GM12878 (cell line): Measurements from ENCODE around the gene A3GALT2. TPM values are rescaled to one million over a fixed set of nuclear protein-coding genes. Genes with fewer than 3 reads are reported as not detected.

Source experiments
- ATAC-seq: fragments of 200-7000 bp; cut with Tn5 transposase; 3 replicates; pipeline ENCODE4 v1.9.1; 2020; ENCODE audit warnings: mild to moderate bottlenecking, moderate library complexity
- BruUV-seq: library from RNA; stranded (reverse); fragments of 400-500 nt; replicated peaks from 2 replicates; lab custom pipeline; 2021; lab: Mats Ljungman, UMichigan
- CTCF ChIA-PET: fragments of 300-600 bp; sonication (Branson Sonifier 250); formaldehyde crosslinking; extraction: SDS; loops from one replicate; lab custom pipeline; 2021; ENCODE audit warnings: inconsistent platforms; lab: Yijun Ruan, JAX
- POLR2A ChIA-PET: fragments of 350-600 bp; formaldehyde crosslinking; extraction: SDS; loops from one replicate; lab custom pipeline; 2021; ENCODE audit warnings: inconsistent platforms; lab: Charles Lee
- RAD21 ChIA-PET: fragments of 300-600 bp; sonication (Branson Sonifier 250); formaldehyde crosslinking; loops from one replicate; lab custom pipeline; 2023; ENCODE audit warnings: antibody characterized with exemption; ENCODE audit not compliant: unreplicated experiment; lab: Charles Lee
- SMC1A ChIA-PET: fragments of 300-600 bp; sonication (Branson Sonifier 250); formaldehyde crosslinking; loops from one replicate; lab custom pipeline; 2023; ENCODE audit not compliant: unreplicated experiment, uncharacterized antibody; lab: Charles Lee
- DNase-seq: peaks from one replicate; pipeline ENCODE4 v3.0.0-alpha.2; 2011; ENCODE audit warnings: low read depth, low spot score
- FAIRE-seq: peaks from 3 replicates; lab custom pipeline; 2011; peaks lifted over from hg19 to GRCh38; lab: Jason Lieb, UNC
- H2AFZ ChIP-seq: 2 replicates; pipeline ENCODE4 v1.6.0; 2011; ENCODE audit warnings: low read depth, low read length, control low read depth; ENCODE audit not compliant: control insufficient read depth
- H3K27ac ChIP-seq: 2 replicates; pipeline ENCODE4 v1.5.1; 2011; ENCODE audit warnings: control low read depth; ENCODE audit not compliant: control insufficient read depth, insufficient read depth
- H3K27me3 ChIP-seq, 2 experiments: replicated peaks in 1 of 2; 2 replicates each; pipeline versions ENCODE4 v1.6.0 to v1.6.1; 2011; ENCODE audit warnings: low read length in 1 of 2; ENCODE audit not compliant: control insufficient read depth in 2 of 2, insufficient read depth in 2 of 2
- H3K36me3 ChIP-seq, 2 experiments: 2 replicates each; pipeline ENCODE4 v1.5.1; 2011; ENCODE audit warnings: low read length in 1 of 2; ENCODE audit not compliant: control insufficient read depth in 2 of 2, insufficient read depth in 2 of 2
- H3K4me1 ChIP-seq: 2 replicates; pipeline ENCODE4 v1.6.1; 2011; ENCODE audit warnings: mild to moderate bottlenecking, low read length, moderate library complexity, mixed read lengths; ENCODE audit not compliant: control insufficient read depth, insufficient read depth
- H3K4me2 ChIP-seq: 2 replicates; pipeline ENCODE4 v1.6.0; 2011; ENCODE audit warnings: control low read depth; ENCODE audit not compliant: control insufficient read depth, insufficient read depth
- H3K4me3 ChIP-seq: fragments of 200-600 bp; sonication (generic); 2 replicates; pipeline ENCODE4 v1.5.1; 2016
- H3K79me2 ChIP-seq: 2 replicates; pipeline ENCODE4 v1.6.0; 2011; ENCODE audit warnings: low read length; ENCODE audit not compliant: control insufficient read depth, insufficient read depth
- H3K9ac ChIP-seq: 2 replicates; pipeline ENCODE4 v1.8.0; 2011; ENCODE audit warnings: low read length, control low read depth, mixed read lengths; ENCODE audit not compliant: control insufficient read depth, insufficient read depth
- H3K9me3 ChIP-seq: replicated peaks from 3 replicates; pipeline ENCODE4 v1.5.1; 2011; ENCODE audit warnings: mild to moderate bottlenecking, low read length; ENCODE audit not compliant: control insufficient read depth, insufficient read depth
- H4K20me1 ChIP-seq: 2 replicates; pipeline ENCODE4 v1.6.0; 2011; ENCODE audit not compliant: control insufficient read depth, insufficient read depth
- BCLAF1 ChIP-seq: fragments of 450-650 bp; IDR thresholded peaks from 2 replicates; pipeline ENCODE4 v1.6.1; 2017; ENCODE audit warnings: antibody characterized with exemption, mild to moderate bottlenecking, moderate library complexity
- BHLHE40 ChIP-seq, 2 experiments: fragments of 450-650 bp in 1 of 2; IDR thresholded peaks; 2 replicates each; pipeline ENCODE4 v1.6.1; 2011 to 2017; ENCODE audit warnings: low read depth in 2 of 2, borderline replicate concordance in 1 of 2, improper control_type of control experiment in 1 of 2, low read length in 1 of 2, mild to moderate bottlenecking in 1 of 2
- CBX5 ChIP-seq: sonication (generic); IDR thresholded peaks from 2 replicates; pipeline ENCODE4 v1.6.1; 2016; ENCODE audit warnings: low read depth, moderate library complexity, mild to moderate bottlenecking, inconsistent platforms
- CHD1 ChIP-seq: IDR thresholded peaks from 2 replicates; pipeline ENCODE4 v1.6.1; 2012; ENCODE audit warnings: low read depth, low read length, improper control_type of control experiment
- EED ChIP-seq: sonication (generic); IDR thresholded peaks from 2 replicates; pipeline ENCODE4 v1.6.1; 2016; ENCODE audit warnings: antibody characterized with exemption, low read depth
- ESRRA ChIP-seq: IDR thresholded peaks from 2 replicates; pipeline ENCODE4 v1.6.1; 2012; ENCODE audit warnings: mild to moderate bottlenecking, low read length, improper control_type of control experiment
- GATAD2B ChIP-seq: fragments of 450-650 bp; conservative IDR thresholded peaks from 2 replicates; pipeline ENCODE4 v1.6.1; 2017; ENCODE audit warnings: low read depth, mild to moderate bottlenecking, moderate library complexity
- NR2C2 ChIP-seq: IDR thresholded peaks from 2 replicates; pipeline ENCODE4 v1.6.1; 2011; ENCODE audit warnings: borderline replicate concordance, low read depth; ENCODE audit not compliant: control insufficient read depth, insufficient read length
- NR2F1 ChIP-seq: fragments of 450-650 bp; conservative IDR thresholded peaks from 2 replicates; pipeline ENCODE4 v1.6.1; 2017; ENCODE audit warnings: mild to moderate bottlenecking
- NRF1 ChIP-seq: conservative IDR thresholded peaks from 2 replicates; pipeline ENCODE4 v1.6.1; 2011; ENCODE audit warnings: mild to moderate bottlenecking, low read depth, low read length, improper control_type of control experiment
- PAX8 ChIP-seq: fragments of 450-650 bp; IDR thresholded peaks from 2 replicates; pipeline ENCODE4 v1.6.1; 2017; ENCODE audit warnings: mild to moderate bottlenecking, moderate library complexity
- RBBP5 ChIP-seq: fragments of 200-600 bp; sonication (generic); conservative IDR thresholded peaks from 2 replicates; pipeline ENCODE4 v1.6.1; 2016
- SMAD1 ChIP-seq: fragments of 450-650 bp; IDR thresholded peaks from 2 replicates; pipeline ENCODE4 v1.6.1; 2018; ENCODE audit warnings: mild to moderate bottlenecking, low read depth; ENCODE audit not compliant: partially characterized antibody
- SPI1 ChIP-seq: IDR thresholded peaks from 2 replicates; pipeline ENCODE4 v1.6.1; 2011; ENCODE audit warnings: low read depth, mild to moderate bottlenecking, low read length, moderate library complexity, borderline replicate concordance; ENCODE audit not compliant: insufficient read depth
- ZBTB4 ChIP-seq: fragments of 450-650 bp; formaldehyde crosslinking; IDR thresholded peaks from 2 replicates; pipeline ENCODE4 v1.4.0; 2022; ENCODE audit warnings: mild to moderate bottlenecking, moderate library complexity
- ZNF384 ChIP-seq: IDR thresholded peaks from 2 replicates; pipeline ENCODE4 v1.6.1; 2012; ENCODE audit warnings: low read depth, mild to moderate bottlenecking, low read length, improper control_type of control experiment, borderline replicate concordance
- WGBS: methylation state at CpG from one replicate; pipeline ENCODE4 v1.1.6; 2016; ENCODE audit warnings: low lambda C conversion rate; ENCODE audit not compliant: insufficient replicate concordance, insufficient coverage; ENCODE audit errors: missing lambda C conversion rate; 5-methylcytosine and 5-hydroxymethylcytosine counted together
- in situ Hi-C: fragments of 300-500 bp; cut with MboI; formaldehyde crosslinking; loops from 9 replicates; pipeline ENCODE4 v1.14.3; 2018; ENCODE audit warnings: mixed read lengths
- intact Hi-C: fragments of 100-400 bp; cut with micrococcal nuclease; formaldehyde crosslinking; loops from one replicate; pipeline ENCODE4 v1.14.2; 2022; ENCODE audit not compliant: unreplicated experiment
- polyA plus RNA-seq, 11 experiments: library from polyadenylated mRNA; depleted of rRNA in 4 of 11; unstranded in 6 of 11; stranded (reverse) in 5 of 11; fragments of >200 nt; fragmentation: Nextera tagmentation in 4 of 11; fragmentation: Illumina TruSeq in 1 of 11; extraction: Ambion mirVana in 4 of 11; extraction: Trizol in 1 of 11; gene quantifications; 1 replicate in 1 of 11; 2 replicates in 10 of 11; pipeline versions ENCODE4 v1.2.1 to v1.2.3, GENCODE V29; 2011 to 2016; ENCODE audit warnings: inconsistent platforms in 2 of 11, missing spikeins in 2 of 11, low read depth in 1 of 11
- total RNA-seq, 4 experiments: library from RNA; depleted of rRNA in 3 of 4; stranded (reverse); fragments of >200 nt in 3 of 4; fragmentation: Illumina TruSeq in 1 of 4; extraction: Trizol in 1 of 4; gene quantifications; 2 replicates each; pipeline versions ENCODE4 v1.2.1 to v1.2.3, GENCODE V29; 2013 to 2021

Gene A3GALT2
- total and polyA plus RNA-seq, 10 of the 15 experiments (the other 5 are each of a cell fraction or from before 2014, with no cell fraction given): not detected

- Histone ChIP-seq H3K79me2 (no peaks in the 10 kb centered on the region), H3K9me3 (no peaks in the 10 kb centered on the region), H4K20me1 (no peaks in the 10 kb centered on the region), H3K27ac (no peak overlapping the region), H3K36me3 (no peaks in the 10 kb centered on the region), H3K4me2 (no peak overlapping the region), H3K4me3 (no peak overlapping the region), H2AFZ (no peak overlapping the region)
- ATAC-seq (no peak), FAIRE-seq (no peak)
- ChIA-PET RAD21 (interaction anchor here (1.1 to 3.1 kb wide), 3 partner anchors 73 to 102 kb away, joined by 4 to 11 read pairs (median 11); no protein-coding TSS in a partner anchor), POLR2A (no interaction called here), CTCF (interaction anchor here (0.6 to 2.6 kb wide), 7 partner anchors 73 to 273 kb away, joined by 3 to 16 read pairs (median 7); partner anchors contain the start of gene ZSCAN20)
- intact Hi-C loops: loop anchor here (5.0 kb wide), 2 partner anchors 152 to 257 kb away; no protein-coding TSS in a partner anchor
- WGBS: 16% methylated on average over 9 of the region's 9 CpGs
- BruUV-seq: no TSS peak
- TF ChIP-seq BCLAF1: no peak
- TF ChIP-seq ZNF384: no peak
- no peak for TF ChIP-seq CHD1
- TF ChIP-seq CBX5: no peak
- no peak for TF ChIP-seq SMAD1
- no peak for TF ChIP-seq ZBTB4 (CRISPR knock-in tag)
- no peak for TF ChIP-seq NR2C2
- TF ChIP-seq BHLHE40 (IDR thresholded peaks at IDR 0.05; ENCODE audit: borderline replicate concordance in 1 of 2, low read depth in 2 of 2, low read length in 1 of 2): no peak
- TF ChIP-seq SPI1: no peak
- no peak for TF ChIP-seq NRF1
- TF ChIP-seq GATAD2B: no peak
- TF ChIP-seq PAX8: no peak
- no peak for TF ChIP-seq EED
- no peak for TF ChIP-seq RBBP5
- TF ChIP-seq ESRRA: no peak
- no peak for TF ChIP-seq NR2F1
- TF ChIP-seq, all 136 proteins: peak for 0
- in situ Hi-C loops: loop anchor here (5.0 kb wide), 2 partner anchors 72 to 98 kb away; no protein-coding TSS in a partner anchor
- H3K4me1 ChIP-seq: no peaks in the 10 kb centered on the region
- H3K27me3 ChIP-seq: peaks cover 0 to 6% of the 10 kb centered on the region in 2 experiments; a peak in 1 of 4 replicates
- SMC1A ChIA-PET: interaction anchor here (0.7 to 8.5 kb wide), 4 partner anchors 29 to 237 kb away, joined by 3 to 71 read pairs (median 10); partner anchors contain the start of gene ZSCAN20
- H3K9ac ChIP-seq: no peak overlapping the region
- no peak for DNase-seq
These were observed 48.2 kb upstream of the A3GALT2 start for GRCh38 chr1:33369081-33369480.
